OCI-LY3 (cell line): ENCODE data around the gene MACROD1.

ENCODE experiments used
- CTCF ChIP-seq: fragments of 200-600, 300-600 bp; sonication (generic); IDR thresholded peaks from 2 replicates; pipeline ENCODE4 v1.5.1; 2014; ENCODE audit warnings: antibody characterized with exemption, low read length, low read depth
- EZH2phosphoT487 ChIP-seq: fragments of 200-600 bp; shearing (Covaris generic); IDR thresholded peaks from 2 replicates; pipeline ENCODE4 v1.6.1; 2018; ENCODE audit warnings: antibody characterized with exemption, mixed run types, low read depth

GRCh38 chr11:64104632-64105031 is 61.3 kb downstream of the MACROD1 start:
- TF ChIP-seq CTCF (no peak), EZH2phosphoT487 (no peak)
